HG03066 (cell line): ENCODE measurements around the gene FLNC.

Experiments
- ATAC-seq: cut with Tn5 transposase; IDR thresholded peaks from one replicate; pipeline ENCODE4 v1.9.1; 2021; ENCODE audit warnings: low read depth; ENCODE audit not compliant: unreplicated experiment

Gene FLNC

GRCh38 chr7:128801667-128802418, 28.4 kb upstream of the FLNC start:
- ATAC-seq: no peak

GRCh38 chr7:128804484-128804883, 25.7 kb upstream of the FLNC start:
- no peak for ATAC-seq

- ATAC-seq: no peak
Observed at GRCh38 chr7:128805225-128805624, 25.0 kb upstream of the FLNC start.

- ATAC-seq: no peak
Observed at GRCh38 chr7:128807191-128807590, 23.0 kb upstream of the FLNC start.

- ATAC-seq: no peak
Observed at GRCh38 chr7:128809363-128809762, 20.8 kb upstream of the FLNC start.

DNA sequence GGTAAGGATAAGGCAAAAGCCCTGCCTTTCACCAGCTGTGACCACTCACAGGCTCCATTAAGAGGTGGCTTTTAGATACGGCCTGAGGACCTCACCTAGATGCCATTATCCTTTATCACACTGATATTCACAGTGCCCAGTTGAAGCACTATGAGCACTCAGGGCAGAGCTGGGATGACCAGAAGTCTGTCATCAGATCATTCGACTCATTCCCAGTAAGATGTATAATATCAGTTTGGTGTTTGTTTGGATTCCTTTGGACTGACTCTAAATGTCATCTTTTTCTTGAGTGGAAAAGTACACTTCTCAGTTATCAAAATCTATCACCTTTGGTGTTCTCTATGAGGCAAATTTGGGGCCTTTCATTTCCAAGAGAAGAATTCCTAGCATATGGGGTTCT, 19.7 kb upstream of the FLNC start:
- no peak for ATAC-seq

DNA sequence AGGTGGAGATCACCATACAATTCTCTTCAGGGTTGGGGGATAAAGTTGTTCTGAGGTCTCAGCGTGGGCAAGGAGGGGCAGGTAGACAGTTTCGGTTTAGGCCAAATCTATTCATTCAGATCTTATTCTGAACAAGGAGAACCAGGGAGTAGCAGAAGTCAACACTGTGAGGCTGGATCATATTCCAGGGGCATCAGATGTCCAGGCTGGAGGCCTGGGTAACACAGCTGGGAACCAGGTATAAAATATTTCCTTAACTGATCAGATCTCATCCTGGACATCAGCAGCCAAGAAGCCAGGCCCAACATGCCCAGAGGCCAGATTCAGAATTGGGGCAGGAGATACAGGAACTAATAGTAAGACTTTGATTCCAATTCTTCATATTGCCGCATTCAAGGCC, 19.2 kb upstream of the FLNC start:
- no peak for ATAC-seq

- ATAC-seq: no peak
Observed at GRCh38 chr7:128811631-128812430, 18.4 kb upstream of the FLNC start.

GRCh38 chr7:128812514-128813168, 17.6 kb upstream of the FLNC start:
- ATAC-seq: no peak

DNA sequence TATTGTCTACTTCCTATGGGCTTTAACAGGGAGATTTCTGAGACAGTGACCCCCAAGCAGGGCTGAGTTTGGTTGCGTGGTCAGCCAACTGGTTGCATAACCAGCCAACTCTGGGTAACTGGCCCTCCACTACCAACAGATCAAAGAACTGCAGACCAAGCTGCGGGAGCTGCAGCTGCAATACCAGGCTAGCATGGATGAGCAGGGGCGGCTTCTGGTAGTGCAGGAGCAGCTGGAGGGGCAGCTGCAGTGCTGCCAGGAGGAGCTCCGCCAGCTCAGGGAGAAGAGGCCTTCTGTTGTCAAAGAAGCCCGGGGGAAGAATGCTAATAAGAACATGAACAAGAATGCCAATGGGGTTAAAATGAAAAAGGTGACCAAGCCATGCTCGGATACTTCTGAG, 15.7 kb upstream of the FLNC start:
- no peak for ATAC-seq

DNA sequence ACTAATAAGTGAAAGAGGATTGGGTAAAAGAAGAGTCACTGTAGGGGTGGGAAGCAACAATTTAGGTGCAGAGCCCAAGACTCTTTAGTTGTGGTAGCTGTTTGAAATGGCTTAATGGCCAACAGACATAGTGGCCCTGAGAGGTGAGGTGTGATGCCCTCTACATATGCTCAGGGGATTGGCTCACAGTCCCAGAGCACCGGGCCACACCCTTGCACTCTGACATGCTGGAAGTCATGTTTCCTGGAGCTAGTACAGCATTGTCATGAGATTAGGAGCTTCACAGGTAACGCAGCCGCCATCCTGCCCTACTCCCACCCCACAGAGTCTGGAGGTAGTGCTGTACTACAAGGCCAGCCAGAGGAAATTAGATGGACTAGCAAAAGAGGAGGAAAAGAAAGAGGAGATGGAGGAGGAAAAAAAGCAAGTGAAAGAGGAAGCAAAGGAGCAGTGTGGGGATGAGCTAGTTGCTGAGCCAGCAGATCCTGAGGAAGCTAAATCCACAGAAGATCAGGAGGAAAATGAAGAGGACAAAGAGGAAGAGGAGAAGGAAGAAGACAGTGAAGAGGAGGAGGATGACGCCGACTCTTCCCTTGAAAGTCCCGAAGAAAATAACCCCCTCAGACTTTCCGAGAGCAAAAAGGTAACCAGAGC, 14.8 kb upstream of the FLNC start:
- ATAC-seq: no peak

- ATAC-seq: no peak
Observed at GRCh38 chr7:128818694-128819093, 11.5 kb upstream of the FLNC start.

- no peak for ATAC-seq
Observed at GRCh38 chr7:128821724-128822123, 8.5 kb upstream of the FLNC start.

DNA sequence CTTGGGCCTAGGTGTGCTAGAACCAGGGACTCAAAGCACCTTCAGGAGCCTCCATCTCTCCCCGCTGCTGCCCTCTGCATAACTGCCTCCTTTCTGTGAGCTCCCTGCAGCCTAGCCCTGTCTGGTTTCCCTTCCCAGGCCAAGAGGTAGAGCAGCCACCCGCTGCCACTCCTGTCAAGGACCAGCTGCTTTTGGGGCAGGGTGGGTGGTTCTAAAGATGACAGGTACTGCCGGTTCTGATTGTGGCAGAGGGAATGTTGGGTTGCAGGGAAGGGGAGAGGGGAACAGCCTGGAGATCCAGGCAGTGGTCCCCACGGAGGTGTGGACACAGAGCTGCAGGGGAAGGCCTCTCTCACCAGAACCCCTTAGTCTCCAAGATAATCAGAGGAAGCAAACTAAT, 3.7 kb upstream of the FLNC start:
- ATAC-seq: no peak

GRCh38 chr7:128826916-128827247, 3.3 kb upstream of the FLNC start:
- no peak for ATAC-seq

GRCh38 chr7:128827248-128827958, 2.8 kb upstream of the FLNC start:
- ATAC-seq: no peak

DNA sequence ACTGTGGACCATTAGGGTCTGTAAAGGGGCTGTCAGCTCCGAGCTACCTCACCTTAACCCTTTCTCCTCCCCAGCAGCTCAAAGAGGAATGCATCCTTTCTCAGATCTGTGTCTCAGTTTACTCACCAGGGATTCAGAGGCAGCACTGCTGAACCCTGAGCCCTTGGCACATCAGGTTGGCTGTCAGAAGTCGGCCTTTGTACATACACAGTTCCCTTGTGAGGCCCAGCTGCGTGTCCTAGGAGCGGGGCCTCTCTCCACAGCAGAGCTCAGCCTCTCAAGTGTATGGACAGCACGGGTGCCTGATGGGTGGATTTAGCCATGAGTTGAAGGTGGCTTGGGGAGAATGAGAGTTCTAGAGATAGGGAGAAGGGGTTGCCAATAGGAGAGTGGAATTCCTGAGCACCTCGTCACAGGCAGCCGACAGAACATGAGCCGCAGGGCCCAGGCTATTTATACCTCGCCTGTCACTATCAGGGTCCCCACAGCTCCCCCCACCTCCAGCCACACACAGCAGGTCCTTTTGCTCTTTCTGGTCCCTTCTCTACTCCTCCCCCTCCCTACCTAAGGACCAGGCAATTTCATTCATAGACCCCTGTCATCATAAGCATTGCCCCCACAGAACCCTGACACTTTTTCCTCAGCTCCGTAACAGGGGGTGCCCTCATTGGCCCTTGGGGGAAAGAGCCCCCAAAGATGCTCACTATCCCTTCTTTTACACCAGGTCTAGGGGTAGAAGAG, 2.1 kb upstream of the FLNC start:
- ATAC-seq: no peak

DNA sequence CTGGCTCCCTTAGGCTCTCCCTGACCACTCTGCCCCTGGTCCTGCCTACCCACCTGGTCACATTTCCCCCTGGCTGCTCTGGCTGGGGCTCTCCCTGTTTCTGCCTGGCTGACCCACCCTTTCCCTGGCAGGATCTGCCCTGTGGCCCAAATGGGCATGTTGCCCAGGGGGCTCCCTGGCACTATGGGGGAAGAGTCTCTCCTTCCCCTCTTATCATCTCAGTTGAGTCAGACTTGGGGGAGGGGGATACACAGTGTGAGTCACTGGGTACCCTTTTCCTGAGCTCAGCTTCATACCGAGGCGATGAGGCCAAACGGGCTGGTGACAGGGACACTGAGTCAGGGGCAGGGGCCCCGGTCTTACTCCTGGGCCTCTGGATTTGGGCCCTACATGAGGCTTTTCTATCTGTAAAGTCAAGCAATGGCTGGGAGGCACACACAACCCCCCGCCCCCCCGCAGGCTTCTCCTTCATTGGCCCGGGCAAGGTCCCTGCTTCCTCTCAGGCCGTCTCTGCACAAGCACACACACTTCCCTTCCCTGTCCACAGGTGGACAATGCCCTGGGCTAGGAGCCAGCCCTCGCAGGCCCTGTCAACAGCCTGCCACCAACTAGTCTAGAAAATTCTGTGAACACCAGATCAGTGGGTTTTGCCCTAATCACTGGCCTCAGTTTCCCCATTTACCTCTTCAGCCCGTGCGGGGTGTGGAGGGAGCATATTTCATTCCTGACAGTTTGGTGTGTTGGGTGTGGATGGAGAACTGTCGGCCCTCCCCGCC, 627 bp upstream of the FLNC start:
- no peak for ATAC-seq
